ENCODE measurements around the gene OR6Y1.

DNA sequence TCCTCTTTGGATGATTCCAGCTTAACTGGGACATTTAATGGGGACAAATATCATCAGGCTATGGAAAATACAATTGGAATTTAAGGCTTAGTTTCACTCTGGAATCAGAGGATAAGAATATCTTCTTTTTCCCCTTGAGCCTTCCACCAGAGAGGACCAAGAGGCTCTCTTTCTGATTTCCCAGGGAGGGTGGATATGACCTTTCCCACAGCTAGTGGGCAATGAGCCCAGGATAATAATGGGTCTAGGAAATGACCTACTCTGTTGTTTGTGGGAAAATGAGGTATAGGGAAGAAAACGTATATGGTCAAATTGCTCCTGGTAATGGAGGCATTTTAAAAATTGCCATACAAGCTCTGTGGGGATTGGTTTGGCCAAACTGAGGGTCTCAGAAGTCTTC lies 1.9 kb downstream of the OR6Y1 start:
- TF ChIP-seq CTCF (IDR thresholded peaks at IDR 0.05; ENCODE audit: low read depth, low read length) (no peak), MAX (IDR thresholded peaks at IDR 0.05; ENCODE audit: low read depth, low read length) (no peak), POLR2A (IDR thresholded peaks at IDR 0.05; ENCODE audit: extremely low read depth, insufficient read length) (no peak)

Measured in NB4 (cell line).